A549 (cell line): ENCODE results near the gene CRB2. TPM values are rescaled to one million over a fixed set of nuclear protein-coding genes. Genes with fewer than 3 reads are reported as not detected.

Source experiments
- ATAC-seq, 2 experiments: fragments of 200-7000 bp in 1 of 2; fragments of >200 bp in 1 of 2; cut with Nextera tagmentation in 1 of 2; cut with Tn5 transposase in 1 of 2; 3 replicates each; pipeline versions ENCODE4 v1.8.0 to v1.9.1; 2018 to 2020; ENCODE audit warnings: mild to moderate bottlenecking in 1 of 2, moderate library complexity in 1 of 2
- CTCF ChIA-PET: fragments of 300-600 bp; sonication (Branson Sonifier 250); formaldehyde crosslinking; extraction: SDS; loops from one replicate; lab custom pipeline; 2021; ENCODE audit warnings: antibody characterized with exemption, inconsistent platforms; lab: Yijun Ruan, JAX
- POLR2A ChIA-PET: fragments of 350-600 bp; formaldehyde crosslinking; extraction: SDS; loops from one replicate; lab custom pipeline; 2021; ENCODE audit warnings: antibody characterized with exemption, inconsistent platforms; lab: Yijun Ruan, JAX
- DNase-seq, 2 experiments: peaks; one replicate each; pipeline versions ENCODE4 v3.0.0 to v3.0.0-alpha.2; 2011 to 2016; ENCODE audit warnings: low read depth in 1 of 2, low spot score in 1 of 2
- FAIRE-seq: peaks from 2 replicates; lab custom pipeline; 2011; peaks lifted over from hg19 to GRCh38; lab: Jason Lieb, UNC
- H3K27ac ChIP-seq, 2 experiments: fragments of >200 bp; sonication (Bioruptor Twin); formaldehyde crosslinking; 3 replicates each; pipeline ENCODE4 v1.5.1; 2016 to 2017
- H3K4me1 ChIP-seq: fragments of >200 bp; sonication (Bioruptor Twin); formaldehyde crosslinking; 3 replicates; pipeline ENCODE4 v1.6.1; 2016
- H3K4me2 ChIP-seq: fragments of >200 bp; sonication (Bioruptor Twin); formaldehyde crosslinking; 3 replicates; pipeline ENCODE4 v1.6.1; 2016
- H3K4me3 ChIP-seq: fragments of >200 bp; sonication (Bioruptor Twin); formaldehyde crosslinking; 3 replicates; pipeline ENCODE4 v1.5.1; 2016
- H3K9me3 ChIP-seq: fragments of >200 bp; sonication (Bioruptor Twin); formaldehyde crosslinking; 3 replicates; pipeline ENCODE4 v1.6.1; 2016
- CEBPB ChIP-seq, 2 experiments: fragments of >200 bp in 1 of 2; sonication (Bioruptor Twin) in 1 of 2; formaldehyde crosslinking in 1 of 2; IDR thresholded peaks; 2 replicates each; pipeline ENCODE4 v1.6.1; 2012 to 2016
- CHD2 ChIP-seq: fragments of 150-350 bp; IDR thresholded peaks from 2 replicates; pipeline ENCODE4 v1.6.1; 2014; ENCODE audit warnings: low read length; ENCODE audit not compliant: partially characterized antibody
- EHMT2 ChIP-seq: fragments of 200-600 bp; sonication (generic); IDR thresholded peaks from 2 replicates; pipeline ENCODE4 v1.6.1; 2016; ENCODE audit warnings: antibody characterized with exemption, low read depth, mild to moderate bottlenecking, moderate library complexity
- ELK1 ChIP-seq: fragments of 150-350 bp; IDR thresholded peaks from 2 replicates; pipeline ENCODE4 v1.6.1; 2014; ENCODE audit warnings: low read depth, mild to moderate bottlenecking, low read length
- EP300 ChIP-seq, 2 experiments: fragments of >200 bp; sonication (Bioruptor Twin); formaldehyde crosslinking; IDR thresholded peaks; 2 replicates in 1 of 2; 3 replicates in 1 of 2; pipeline ENCODE4 v1.6.1; 2016 to 2017
- FOSL2 ChIP-seq, 2 experiments: fragments of 450-650 bp in 1 of 2; fragments of >200 bp in 1 of 2; sonication (Bioruptor Twin) in 1 of 2; formaldehyde crosslinking; IDR thresholded peaks; 2 replicates each; pipeline versions ENCODE4 v1.5.0 to v1.6.1; 2016 to 2020; ENCODE audit warnings: mild to moderate bottlenecking in 1 of 2, moderate library complexity in 1 of 2
- HDAC2 ChIP-seq: fragments of 200-600 bp; sonication (generic); IDR thresholded peaks from 2 replicates; pipeline ENCODE4 v1.6.1; 2016
- HOXB13 ChIP-seq: fragments of 250-450 bp; sonication (Bioruptor Pico); IDR thresholded peaks from 2 replicates; pipeline ENCODE4 v1.5.0; 2020; ENCODE audit warnings: low read depth, mild to moderate bottlenecking, moderate library complexity
- HOXB5 ChIP-seq: fragments of 250-450 bp; sonication (Bioruptor Pico); IDR thresholded peaks from 2 replicates; pipeline ENCODE4 v1.5.0; 2020; ENCODE audit warnings: mild to moderate bottlenecking, moderate library complexity
- JUN ChIP-seq, 2 experiments: fragments of >200 bp; sonication (Bioruptor Twin); formaldehyde crosslinking; IDR thresholded peaks; 2 replicates in 1 of 2; 3 replicates in 1 of 2; pipeline ENCODE4 v1.6.1; 2016 to 2017
- KDM1A ChIP-seq: fragments of 200-600 bp; sonication (generic); IDR thresholded peaks from 2 replicates; pipeline ENCODE4 v1.6.1; 2016; ENCODE audit warnings: low read depth, mild to moderate bottlenecking
- KDM5A ChIP-seq: fragments of 200-600 bp; sonication (generic); IDR thresholded peaks from 2 replicates; pipeline ENCODE4 v1.6.1; 2016; ENCODE audit warnings: antibody characterized with exemption, mild to moderate bottlenecking
- NPAS2 ChIP-seq: fragments of 250-450 bp; sonication (Bioruptor Pico); IDR thresholded peaks from 2 replicates; pipeline ENCODE4 v1.8.0; 2022; ENCODE audit warnings: mild to moderate bottlenecking, moderate library complexity, borderline replicate concordance
- PHF8 ChIP-seq: fragments of 200-600 bp; sonication (generic); IDR thresholded peaks from 2 replicates; pipeline ENCODE4 v1.6.1; 2016; ENCODE audit warnings: low read depth, mild to moderate bottlenecking, antibody characterized with exemption, moderate library complexity, borderline replicate concordance
- RNF2 ChIP-seq: fragments of 200-600 bp; sonication (generic); IDR thresholded peaks from 2 replicates; pipeline ENCODE4 v1.6.1; 2016; ENCODE audit warnings: low read depth, mild to moderate bottlenecking, antibody characterized with exemption, moderate library complexity, borderline replicate concordance
- SREBF2 ChIP-seq: fragments of 450-650 bp; IDR thresholded peaks from 2 replicates; pipeline ENCODE4 v1.6.1; 2014; ENCODE audit warnings: mild to moderate bottlenecking, moderate library complexity
- TFCP2L1 ChIP-seq: fragments of 250-450 bp; sonication (Bioruptor Pico); IDR thresholded peaks from 2 replicates; pipeline ENCODE4 v1.5.0; 2021; ENCODE audit warnings: mild to moderate bottlenecking
- ZSCAN20 ChIP-seq: fragments of 250-450 bp; sonication (Bioruptor Pico); IDR thresholded peaks from 2 replicates; pipeline ENCODE4 v1.8.0; 2022; ENCODE audit warnings: mild to moderate bottlenecking, moderate library complexity
- WGBS: methylation state at CpG from one replicate; pipeline ENCODE4 v1.1.6; 2017; ENCODE audit errors: missing lambda C conversion rate; 5-methylcytosine and 5-hydroxymethylcytosine counted together
- polyA plus RNA-seq, 4 experiments: library from polyadenylated mRNA; depleted of rRNA in 3 of 4; stranded (reverse); fragments of >200 nt; fragmentation: RNase III in 1 of 4; extraction: RNeasy Plus Mini Kit Qiagen cat#74134 plus additional on column Dnase treatment in 1 of 4; gene quantifications; 2 replicates in 3 of 4; 3 replicates in 1 of 4; pipeline ENCODE4 v1.2.3, GENCODE V29; 2011 to 2017
- TF ChIP-seq, protein P1 (sequence below): fragments of >200 bp; sonication (Bioruptor Twin); formaldehyde crosslinking; IDR thresholded peaks from 2 replicates; pipeline ENCODE4 v1.6.1; 2016
- TF ChIP-seq, protein P2 (sequence below): fragments of >200 bp; sonication (Bioruptor Twin); formaldehyde crosslinking; IDR thresholded peaks from 3 replicates; pipeline ENCODE4 v1.6.1; 2016
- TF ChIP-seq, protein P3 (sequence below): IDR thresholded peaks from 2 replicates; pipeline ENCODE4 v1.6.1; 2012
- TF ChIP-seq, protein P4 (sequence below): fragments of 200-600 bp; sonication (generic); IDR thresholded peaks from 2 replicates; pipeline ENCODE4 v1.6.1; 2016; ENCODE audit warnings: antibody characterized with exemption, mild to moderate bottlenecking, moderate library complexity

CRB2 gene
- polyA plus RNA-seq, 2 of the 4 experiments (the other 2 are of a cell fraction): 0.01 to 0.05 TPM

DNA sequence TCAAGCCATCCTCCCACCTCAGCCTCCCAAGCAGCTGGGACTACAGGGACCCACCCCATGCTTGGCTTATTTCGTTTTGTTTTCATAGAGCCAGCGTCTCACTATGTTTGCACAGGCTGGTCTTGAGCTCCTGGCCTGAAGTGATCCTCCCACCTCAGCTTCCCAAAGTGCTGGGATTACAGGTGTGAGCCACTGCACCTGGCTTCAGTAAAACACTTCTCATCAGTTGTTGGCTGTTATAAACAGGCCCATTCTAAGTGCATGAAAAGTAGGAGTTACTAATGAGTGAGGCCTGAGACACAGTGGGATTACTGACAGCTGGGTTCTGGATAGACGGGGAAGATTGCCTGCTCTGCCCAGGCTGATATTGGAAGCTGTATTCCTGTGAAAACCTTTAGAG, 3.5 kb downstream of the CRB2 start:
- CTCF ChIA-PET: interaction anchor here (0.7 to 5.7 kb wide), 4 partner anchors 9 to 75 kb away, joined by 3 to 46 read pairs (median 6); no protein-coding TSS in a partner anchor
- ATAC-seq (no peak), FAIRE-seq (no peak), DNase-seq (no peak)
- WGBS: 37% methylated on average over 3 of the region's 3 CpGs
- Histone ChIP-seq H3K4me1 (peaks cover 9% of the 10 kb centered on the region; the same call in 2 of the 3 replicates), H3K9me3 (no peaks in the 10 kb centered on the region), H3K27ac (no peak overlapping the region), H3K4me2 (no peak overlapping the region), H3K4me3 (no peak overlapping the region)
- POLR2A ChIA-PET: no interaction called here
- TF ChIP-seq, protein P1, sequence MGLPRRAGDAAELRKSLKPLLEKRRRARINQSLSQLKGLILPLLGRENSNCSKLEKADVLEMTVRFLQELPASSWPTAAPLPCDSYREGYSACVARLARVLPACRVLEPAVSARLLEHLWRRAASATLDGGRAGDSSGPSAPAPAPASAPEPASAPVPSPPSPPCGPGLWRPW: no peak
- TF ChIP-seq FOSL2 (IDR thresholded peaks at IDR 0.05): no peak
- TF ChIP-seq FOSL2 (CRISPR knock-in tag; IDR thresholded peaks at IDR 0.05): no peak
- no peak for TF ChIP-seq PHF8
- TF ChIP-seq ZSCAN20 (CRISPR knock-in tag): no peak

- H3K4me2 ChIP-seq: peak overlapping the region; percentile 21; the same call in 1 of the 3 replicates
- peaks cover 9% of the 10 kb centered on the region; the same call in 2 of the 3 replicates for H3K4me1 ChIP-seq
- FAIRE-seq (no peak), DNase-seq (peak in 1 of 2 experiments; percentile 56), ATAC-seq (peak in 1 of 2 experiments; percentile 24; a peak in 3 of 6 replicates)
- no peaks in the 10 kb centered on the region for H3K9me3 ChIP-seq
- no peak overlapping the region for H3K4me3 ChIP-seq
- H3K27ac ChIP-seq: peak overlapping the region in 1 of 2 experiments; percentile 31; a peak in 1 of 6 replicates
- no peak for TF ChIP-seq TFCP2L1 (CRISPR knock-in tag)
- TF ChIP-seq KDM1A: 0 out of 2 replicates have a peak, but pooled peaks have one; percentile 28
- no peak for TF ChIP-seq EP300 (IDR thresholded peaks at IDR 0.05)
- WGBS: 70% methylated on average over 11 of the region's 22 CpGs
- POLR2A ChIA-PET: no interaction called here
- CTCF ChIA-PET: interaction anchor here (0.6 to 5.7 kb wide), 5 partner anchors 9 to 386 kb away, joined by 3 to 46 read pairs (median 3); no protein-coding TSS in a partner anchor
These were observed 4.4 kb downstream of the CRB2 start for GRCh38 chr9:123360161-123361085.

DNA sequence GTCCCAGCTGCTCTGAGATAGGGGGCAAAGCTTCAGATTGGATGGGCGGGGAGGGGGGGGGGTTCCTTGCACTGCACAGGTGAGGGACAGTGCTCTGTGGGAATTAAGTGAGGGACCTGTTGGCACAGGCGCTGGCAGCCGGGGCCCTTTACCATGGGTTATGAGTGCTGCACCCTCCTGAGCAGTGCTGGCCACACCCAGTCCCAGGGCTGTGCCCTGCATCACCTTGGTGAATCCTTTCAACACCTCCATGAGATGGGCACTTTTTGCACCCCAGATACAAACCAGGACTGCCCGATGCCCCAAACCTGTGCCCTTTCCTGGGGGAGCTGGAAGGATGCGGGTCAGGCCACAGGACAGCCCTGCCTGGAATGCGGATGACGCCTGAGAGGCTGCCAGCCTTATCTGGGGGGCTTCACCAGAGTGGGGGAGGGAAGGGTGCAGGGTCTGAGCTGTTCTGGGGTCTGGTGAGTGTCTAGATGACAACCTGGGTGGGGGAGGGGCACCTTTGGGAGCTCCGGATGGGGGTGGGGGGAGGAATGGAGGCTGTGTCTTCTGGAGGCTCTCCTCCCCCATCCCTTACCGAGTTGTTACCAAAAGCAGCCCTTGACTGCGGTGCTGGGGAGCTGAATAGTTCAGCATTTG, 5.2 kb downstream of the CRB2 start:
- Histone ChIP-seq H3K4me3 (no peak overlapping the region), H3K4me1 (peaks cover 9% of the 10 kb centered on the region; the same call in 2 of the 3 replicates), H3K27ac (no peak overlapping the region), H3K9me3 (no peaks in the 10 kb centered on the region)
- ATAC-seq: no peak
- no peak for FAIRE-seq
- 79% methylated on average over 8 of the region's 10 CpGs for WGBS
- CTCF ChIA-PET: interaction anchor here (0.6 to 11.4 kb wide), 7 partner anchors 7 to 387 kb away, joined by 3 to 84 read pairs (median 3); partner anchors contain the start of gene CRB2
- DNase-seq: no peak
- TF ChIP-seq CEBPB (IDR thresholded peaks at IDR 0.05) (no peak), CHD2 (no peak), SREBF2 (no peak), EHMT2 (no peak), FOSL2 (IDR thresholded peaks at IDR 0.05) (no peak), FOSL2 (CRISPR knock-in tag; IDR thresholded peaks at IDR 0.05) (no peak), TFCP2L1 (CRISPR knock-in tag) (no peak), RNF2 (no peak), NPAS2 (CRISPR knock-in tag) (no peak), JUN (IDR thresholded peaks at IDR 0.05) (no peak), ELK1 (no peak), KDM5A (no peak), HOXB5 (no peak), HOXB13 (CRISPR knock-in tag) (no peak), HDAC2 (no peak)
- TF ChIP-seq, protein P2, sequence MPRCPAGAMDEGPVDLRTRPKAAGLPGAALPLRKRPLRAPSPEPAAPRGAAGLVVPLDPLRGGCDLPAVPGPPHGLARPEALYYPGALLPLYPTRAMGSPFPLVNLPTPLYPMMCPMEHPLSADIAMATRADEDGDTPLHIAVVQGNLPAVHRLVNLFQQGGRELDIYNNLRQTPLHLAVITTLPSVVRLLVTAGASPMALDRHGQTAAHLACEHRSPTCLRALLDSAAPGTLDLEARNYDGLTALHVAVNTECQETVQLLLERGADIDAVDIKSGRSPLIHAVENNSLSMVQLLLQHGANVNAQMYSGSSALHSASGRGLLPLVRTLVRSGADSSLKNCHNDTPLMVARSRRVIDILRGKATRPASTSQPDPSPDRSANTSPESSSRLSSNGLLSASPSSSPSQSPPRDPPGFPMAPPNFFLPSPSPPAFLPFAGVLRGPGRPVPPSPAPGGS: no peak
- TF ChIP-seq, protein P3, sequence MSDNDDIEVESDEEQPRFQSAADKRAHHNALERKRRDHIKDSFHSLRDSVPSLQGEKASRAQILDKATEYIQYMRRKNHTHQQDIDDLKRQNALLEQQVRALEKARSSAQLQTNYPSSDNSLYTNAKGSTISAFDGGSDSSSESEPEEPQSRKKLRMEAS: no peak
- TF ChIP-seq, protein P4, sequence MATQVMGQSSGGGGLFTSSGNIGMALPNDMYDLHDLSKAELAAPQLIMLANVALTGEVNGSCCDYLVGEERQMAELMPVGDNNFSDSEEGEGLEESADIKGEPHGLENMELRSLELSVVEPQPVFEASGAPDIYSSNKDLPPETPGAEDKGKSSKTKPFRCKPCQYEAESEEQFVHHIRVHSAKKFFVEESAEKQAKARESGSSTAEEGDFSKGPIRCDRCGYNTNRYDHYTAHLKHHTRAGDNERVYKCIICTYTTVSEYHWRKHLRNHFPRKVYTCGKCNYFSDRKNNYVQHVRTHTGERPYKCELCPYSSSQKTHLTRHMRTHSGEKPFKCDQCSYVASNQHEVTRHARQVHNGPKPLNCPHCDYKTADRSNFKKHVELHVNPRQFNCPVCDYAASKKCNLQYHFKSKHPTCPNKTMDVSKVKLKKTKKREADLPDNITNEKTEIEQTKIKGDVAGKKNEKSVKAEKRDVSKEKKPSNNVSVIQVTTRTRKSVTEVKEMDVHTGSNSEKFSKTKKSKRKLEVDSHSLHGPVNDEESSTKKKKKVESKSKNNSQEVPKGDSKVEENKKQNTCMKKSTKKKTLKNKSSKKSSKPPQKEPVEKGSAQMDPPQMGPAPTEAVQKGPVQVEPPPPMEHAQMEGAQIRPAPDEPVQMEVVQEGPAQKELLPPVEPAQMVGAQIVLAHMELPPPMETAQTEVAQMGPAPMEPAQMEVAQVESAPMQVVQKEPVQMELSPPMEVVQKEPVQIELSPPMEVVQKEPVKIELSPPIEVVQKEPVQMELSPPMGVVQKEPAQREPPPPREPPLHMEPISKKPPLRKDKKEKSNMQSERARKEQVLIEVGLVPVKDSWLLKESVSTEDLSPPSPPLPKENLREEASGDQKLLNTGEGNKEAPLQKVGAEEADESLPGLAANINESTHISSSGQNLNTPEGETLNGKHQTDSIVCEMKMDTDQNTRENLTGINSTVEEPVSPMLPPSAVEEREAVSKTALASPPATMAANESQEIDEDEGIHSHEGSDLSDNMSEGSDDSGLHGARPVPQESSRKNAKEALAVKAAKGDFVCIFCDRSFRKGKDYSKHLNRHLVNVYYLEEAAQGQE: no peak
- TF ChIP-seq, all 56 proteins: peak for 0
- POLR2A ChIA-PET: no interaction called here
- no peak overlapping the region for H3K4me2 ChIP-seq
